ENCODE measurements around the gene CBLN3.

GRCh38 chr14:24441485-24441884 is 12.0 kb upstream of the CBLN3 start:
- TF ChIP-seq EGR1 (IDR thresholded peaks at IDR 0.05) = no peak
- TF ChIP-seq TEAD4 (IDR thresholded peaks at IDR 0.05) = no peak
- TF ChIP-seq RAD21 (IDR thresholded peaks at IDR 0.05; ENCODE audit: low read depth) = no peak
- TF ChIP-seq ZBTB7A (IDR thresholded peaks at IDR 0.05; ENCODE audit: low read depth) = no peak
- no peak for TF ChIP-seq REST (IDR thresholded peaks at IDR 0.05; ENCODE audit: low read depth)
